ENCODE results near the gene FAM124B.

- no peak for TF ChIP-seq EZH2phosphoT487 (IDR thresholded peaks at IDR 0.05)
- TF ChIP-seq EZH2 (IDR thresholded peaks at IDR 0.05) = no peak
These were observed 36.6 kb downstream of the FAM124B start for GRCh38 chr2:224365331-224365730.
